ENCODE results near the gene EIF2S3.
"Not testable (repeated sequence)": the region's sequence is repeated elsewhere in the genome, so short reads cannot be mapped to it uniquely, and the experiment has no call there.

EIF2S3 gene

DNA sequence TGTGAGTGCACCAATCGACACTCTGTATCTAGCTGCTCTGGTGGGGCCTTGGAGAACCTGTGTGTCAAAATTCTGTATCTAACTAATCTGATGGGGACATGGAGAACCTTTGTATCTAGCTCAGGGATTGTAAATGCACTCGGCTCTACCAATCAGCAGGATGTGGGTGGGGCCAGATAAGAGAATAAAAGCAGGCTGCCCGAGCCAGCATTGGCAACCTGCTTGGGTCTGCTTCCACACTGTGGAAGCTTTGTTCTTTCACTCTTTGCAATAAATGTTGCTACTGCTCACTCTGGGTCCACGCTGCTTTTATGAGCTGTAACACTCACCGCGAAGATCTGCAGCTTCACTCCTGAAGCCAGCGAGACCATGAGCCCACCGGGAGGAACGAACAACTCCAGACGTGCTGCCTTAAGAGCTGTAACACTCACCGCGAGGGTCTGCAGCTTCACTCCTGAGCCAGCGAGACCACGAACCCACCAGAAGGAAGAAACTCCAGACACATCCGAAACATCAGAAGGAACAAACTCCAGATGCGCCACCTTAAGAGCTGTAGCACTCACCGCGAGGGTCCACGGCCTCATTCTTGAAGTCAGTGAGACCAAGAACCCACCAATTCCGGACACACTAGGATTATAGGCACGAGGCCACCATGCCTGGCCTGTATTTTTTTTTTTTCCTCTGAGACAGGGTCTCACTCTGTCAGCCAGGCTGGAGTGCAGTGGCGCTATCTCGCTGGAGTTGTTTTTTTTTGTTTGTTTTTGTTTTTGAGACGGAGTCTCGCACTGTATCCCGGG, 4.0 kb upstream of the EIF2S3 start:
- not testable (repeated sequence) for DNase-seq

- DNase-seq, result no peak
These were observed 244 bp downstream of the EIF2S3 start for GRCh38 chrX:24055043-24055356.

GRCh38 chrX:24063488-24063887, 8.7 kb downstream of the EIF2S3 start:
- DNase-seq, result no peak

DNA sequence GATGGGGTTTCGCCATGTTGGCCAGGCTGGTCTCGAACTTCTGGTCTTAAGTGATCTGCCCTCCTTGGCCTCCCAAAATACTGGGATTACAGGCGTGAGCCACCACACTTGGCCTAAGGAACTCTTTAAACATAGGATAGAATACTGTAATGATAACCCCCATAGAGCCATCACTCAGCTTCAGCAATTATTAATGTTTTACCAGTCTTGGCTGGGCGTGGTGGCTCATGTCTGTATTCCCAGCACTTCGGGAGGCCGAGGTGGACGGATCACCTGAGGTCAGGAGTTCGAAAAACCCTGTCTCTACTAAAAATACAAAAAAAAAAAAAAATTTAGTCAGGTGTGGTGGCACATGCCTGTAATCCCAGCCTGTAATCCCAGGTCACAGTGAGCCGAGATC, 15.1 kb downstream of the EIF2S3 start:
- no peak for DNase-seq

- DNase-seq, result no peak
These were observed 24.7 kb downstream of the EIF2S3 start for GRCh38 chrX:24079411-24079810.

DNA sequence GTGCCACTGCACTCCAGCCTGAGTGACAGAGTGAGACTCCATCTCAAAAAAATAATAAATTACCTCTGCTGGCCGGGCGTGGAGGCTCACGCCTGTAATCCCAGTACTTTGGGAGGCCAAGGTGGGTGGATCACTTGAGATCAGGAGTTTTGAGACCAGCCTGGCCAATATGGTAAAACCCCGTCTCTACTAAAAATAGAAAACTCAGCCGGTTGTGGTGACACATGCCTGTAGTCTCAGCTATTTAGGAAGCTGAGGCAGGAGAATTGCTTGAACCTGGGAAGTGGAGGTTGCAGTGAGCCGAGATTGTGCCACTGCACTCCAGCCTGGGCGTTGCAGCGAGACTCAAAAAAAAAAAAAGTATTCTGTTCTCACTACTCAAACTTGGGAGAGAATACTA, 25.5 kb downstream of the EIF2S3 start:
- not testable (repeated sequence) for DNase-seq

- no peak for DNase-seq
These were observed 25.9 kb downstream of the EIF2S3 start for GRCh38 chrX:24080704-24081103.

GRCh38 chrX:24081661-24082154, 27.0 kb downstream of the EIF2S3 start:
- peak; percentile 0 to 29 (median 4) for DNase-seq

- no peak for DNase-seq
These were observed 27.7 kb downstream of the EIF2S3 start for GRCh38 chrX:24082447-24082846.

- DNase-seq, result no peak
These were observed 30.3 kb downstream of the EIF2S3 start for GRCh38 chrX:24085101-24085500.

DNA sequence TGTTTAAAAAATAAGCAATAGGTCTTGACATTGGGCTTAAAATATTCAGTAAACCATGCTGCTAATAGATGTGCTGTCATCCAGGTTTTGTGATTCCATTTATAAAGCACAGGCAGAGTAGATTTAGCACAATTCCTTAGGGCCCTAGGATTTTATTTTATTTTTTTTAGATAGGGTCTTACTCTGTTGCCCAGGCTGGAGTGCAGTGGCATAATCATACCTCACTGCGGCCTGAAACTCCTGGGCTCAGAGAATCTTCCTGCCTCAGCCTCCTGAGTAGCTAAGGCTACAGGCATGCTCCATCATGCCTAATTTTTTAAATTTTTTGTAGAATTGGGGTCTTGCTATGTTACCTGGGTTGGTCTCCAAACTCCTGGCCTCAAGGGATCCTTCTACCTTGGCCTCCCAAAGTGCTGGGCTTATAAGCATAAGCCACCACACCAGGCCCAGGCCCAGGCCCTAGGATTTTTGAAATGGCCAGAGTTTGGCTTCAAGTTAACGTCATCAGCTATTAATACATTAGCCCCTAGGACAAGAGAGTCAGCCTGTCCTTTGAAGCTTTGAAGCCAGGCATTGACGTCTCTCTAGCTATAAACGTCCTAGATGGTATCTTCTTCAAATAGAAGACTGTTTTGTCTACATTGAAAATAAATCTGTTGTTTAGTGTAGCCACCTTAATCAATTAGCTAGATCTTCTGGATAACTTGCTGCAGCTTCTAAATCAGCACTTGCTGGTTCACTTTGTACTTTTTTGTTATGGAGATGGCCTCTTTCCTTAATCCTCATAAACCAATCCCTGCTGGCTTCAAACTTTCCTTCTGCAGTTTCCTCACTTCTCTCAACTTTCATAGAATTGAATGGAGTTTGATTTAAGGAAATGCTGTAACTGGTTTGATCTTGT, 35.8 kb downstream of the EIF2S3 start:
- no peak for DNase-seq

DNA sequence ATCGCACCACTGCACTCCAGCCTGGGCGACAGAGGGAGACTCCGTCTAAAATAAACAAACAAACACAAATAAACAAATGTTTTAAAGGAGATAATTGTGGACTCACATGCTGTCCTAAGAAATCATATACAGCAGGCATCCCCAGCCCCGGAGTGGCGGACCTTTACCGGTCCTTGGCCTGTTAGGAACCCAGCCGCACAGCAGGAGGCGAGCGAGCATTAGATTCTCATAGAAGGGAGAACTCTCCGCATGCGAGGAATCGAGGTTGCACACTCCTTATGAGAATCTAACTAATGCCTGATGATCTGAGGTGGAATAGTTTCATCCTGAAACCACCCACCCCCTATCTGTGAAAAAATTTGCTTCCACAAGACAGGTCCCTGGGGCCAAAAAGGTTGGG, 39.0 kb downstream of the EIF2S3 start:
- no peak for DNase-seq

DNA sequence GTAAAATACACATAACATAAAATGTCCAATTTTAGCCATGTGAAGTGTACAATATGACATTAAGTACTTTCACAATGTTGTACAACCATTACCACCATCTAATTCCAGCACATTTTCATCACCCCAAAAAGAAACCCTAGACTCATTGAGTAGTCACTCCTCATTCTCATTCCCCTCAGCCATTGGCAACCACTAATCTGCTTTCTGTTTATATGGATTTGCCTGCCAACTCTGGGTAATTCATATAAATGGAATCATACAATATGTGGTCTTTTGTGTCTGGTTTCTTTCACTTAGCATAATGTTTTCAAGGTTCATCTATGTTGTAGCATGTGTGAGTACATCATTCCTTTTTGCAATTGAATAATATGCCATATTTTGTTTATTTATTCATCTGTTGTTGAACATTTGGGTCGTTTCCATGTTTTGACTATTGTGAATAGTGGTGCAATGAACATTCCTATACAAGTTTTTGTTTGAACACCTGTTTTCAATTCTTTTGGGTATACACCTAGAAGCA, 43.0 kb downstream of the EIF2S3 start:
- DNase-seq, result no peak

GRCh38 chrX:24098932-24099331, 44.2 kb downstream of the EIF2S3 start:
- DNase-seq, result no peak

DNA sequence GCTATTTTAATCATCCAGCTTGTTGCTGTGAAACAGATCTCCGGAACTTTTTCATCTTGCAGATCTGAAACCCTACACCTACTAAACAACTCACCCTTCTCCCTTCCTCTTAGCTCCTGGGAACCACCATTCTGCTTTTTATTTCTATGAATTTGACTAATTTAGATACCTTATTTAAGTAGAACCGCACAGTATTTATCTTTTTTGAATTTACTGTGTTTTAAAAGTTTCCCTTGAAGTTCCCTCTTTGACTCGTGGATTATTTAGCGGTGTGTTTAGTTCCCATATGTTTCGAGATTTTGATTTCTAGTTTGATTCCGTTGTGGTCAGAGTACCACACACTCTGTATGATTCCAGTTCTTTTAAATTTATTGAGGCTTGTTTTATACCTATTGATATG, 44.6 kb downstream of the EIF2S3 start:
- DNase-seq, result no peak

DNA sequence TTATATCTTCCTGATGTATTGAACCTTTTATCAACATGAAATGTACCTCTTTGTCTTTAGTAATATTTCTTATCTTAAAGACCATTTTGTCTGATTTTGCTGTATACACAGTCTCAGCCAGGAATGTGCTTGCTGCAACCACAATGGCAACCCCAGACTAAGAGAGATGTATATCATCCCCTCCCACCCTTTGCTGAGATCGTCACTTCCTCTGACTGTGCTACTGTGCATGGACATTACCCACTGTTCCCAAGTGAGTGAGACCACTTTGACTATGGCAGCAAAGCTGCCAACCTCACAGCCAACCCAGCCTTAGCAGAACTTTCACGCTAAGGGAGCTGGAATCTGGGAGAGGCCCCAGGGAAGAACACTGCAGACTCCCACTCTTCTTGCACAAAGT, 46.0 kb downstream of the EIF2S3 start:
- no peak for DNase-seq

- no peak for DNase-seq
These were observed 55.3 kb downstream of the EIF2S3 start for GRCh38 chrX:24110069-24110468.

DNA sequence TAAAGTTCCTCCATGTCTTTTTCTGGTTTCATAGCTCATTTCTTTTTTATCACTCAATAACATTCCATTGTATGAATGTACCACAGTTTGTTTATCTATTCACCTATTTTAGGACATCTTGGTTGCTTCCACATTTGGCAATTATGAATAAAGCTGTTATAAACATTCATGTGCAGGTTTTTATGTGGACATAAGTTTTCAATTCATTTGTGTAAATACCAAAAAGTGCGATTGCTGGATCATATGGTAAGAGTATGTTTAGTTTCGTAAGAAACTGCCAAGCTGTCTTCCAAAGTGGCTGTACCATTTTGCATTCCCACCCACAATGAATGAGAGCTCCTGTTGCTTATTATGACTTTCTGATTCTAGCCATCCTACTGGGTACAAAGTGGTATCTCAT, 58.4 kb downstream of the EIF2S3 start:
- DNase-seq, result no peak

GRCh38 chrX:24117258-24117657, 62.5 kb downstream of the EIF2S3 start:
- no peak for DNase-seq

DNA sequence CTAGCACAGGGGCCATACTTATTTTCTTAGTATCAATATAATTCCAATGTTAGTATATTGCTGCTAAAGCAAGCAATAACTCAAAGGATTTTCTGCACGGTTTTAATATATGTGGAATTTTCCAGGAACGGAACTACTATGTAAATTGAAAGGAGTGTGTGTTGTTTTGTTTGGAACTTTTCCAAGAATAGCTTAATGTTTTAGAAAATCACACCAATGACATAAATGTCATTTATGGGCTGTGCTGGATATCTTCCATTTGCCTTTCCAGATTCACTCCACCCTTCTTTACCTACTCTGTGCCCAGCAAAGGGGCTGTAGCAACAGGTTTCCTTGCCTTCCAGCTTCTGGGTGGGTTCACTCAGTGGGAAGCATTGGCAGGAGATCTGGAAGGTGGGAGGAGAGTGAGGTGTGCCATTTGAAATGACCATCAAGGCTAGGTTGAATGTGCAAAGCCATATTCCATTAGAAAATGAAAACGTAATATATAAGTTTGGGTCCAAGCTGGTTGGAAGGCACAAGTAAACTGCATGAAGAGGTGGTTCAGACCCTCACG, 69.6 kb downstream of the EIF2S3 start:
- DNase-seq, result no peak

- DNase-seq, result no peak
These were observed 70.4 kb downstream of the EIF2S3 start for GRCh38 chrX:24125028-24125612.

All from activated naive CD4-positive, alpha-beta T cell (primary cell).